HEK293 (cell line): ENCODE results near the gene DPP6.

Experiments
- KLF1 ChIP-seq: fragments of 450-650 bp; formaldehyde crosslinking; IDR thresholded peaks from 2 replicates; pipeline ENCODE4 v1.5.1; 2016; ENCODE audit warnings: missing biosample characterization, missing genetic modification characterization
- SALL2 ChIP-seq: fragments of 450-650 bp; formaldehyde crosslinking; IDR thresholded peaks from 2 replicates; pipeline ENCODE4 v1.5.0; 2017; ENCODE audit warnings: missing biosample characterization, mild to moderate bottlenecking, missing genetic modification characterization, borderline replicate concordance
- YY2 ChIP-seq: fragments of 450-650 bp; formaldehyde crosslinking; IDR thresholded peaks from 2 replicates; pipeline ENCODE4 v1.5.1; 2016; ENCODE audit warnings: missing biosample characterization, missing genetic modification characterization
- ZBTB1 ChIP-seq: fragments of 450-650 bp; formaldehyde crosslinking; IDR thresholded peaks from 2 replicates; pipeline ENCODE4 v1.5.1; 2016; ENCODE audit warnings: missing biosample characterization, missing genetic modification characterization
- ZNF10 ChIP-seq: fragments of 450-650 bp; formaldehyde crosslinking; IDR thresholded peaks from 2 replicates; pipeline ENCODE4 v1.5.1; 2017; ENCODE audit warnings: missing biosample characterization, missing genetic modification characterization
- ZNF114 ChIP-seq: fragments of 450-650 bp; formaldehyde crosslinking; IDR thresholded peaks from 2 replicates; pipeline ENCODE4 v1.5.0; 2017; ENCODE audit warnings: missing biosample characterization, missing genetic modification characterization
- ZNF354C ChIP-seq: fragments of 450-650 bp; formaldehyde crosslinking; IDR thresholded peaks from 2 replicates; pipeline ENCODE4 v1.5.1; 2016; ENCODE audit warnings: missing biosample characterization, missing genetic modification characterization, low read depth, borderline replicate concordance
- ZNF544 ChIP-seq: fragments of 450-650 bp; formaldehyde crosslinking; IDR thresholded peaks from 2 replicates; pipeline ENCODE4 v1.5.0; 2017; ENCODE audit warnings: missing biosample characterization, missing genetic modification characterization
- ZNF555 ChIP-seq: fragments of 450-650 bp; formaldehyde crosslinking; conservative IDR thresholded peaks from 2 replicates; pipeline ENCODE4 v1.5.1; 2017; ENCODE audit warnings: missing biosample characterization, mild to moderate bottlenecking, missing genetic modification characterization, inconsistent platforms
- ZNF768 ChIP-seq: fragments of 450-650 bp; formaldehyde crosslinking; IDR thresholded peaks from 2 replicates; pipeline ENCODE4 v1.5.1; 2018; ENCODE audit warnings: missing biosample characterization, mild to moderate bottlenecking, missing genetic modification characterization
- TF ChIP-seq, protein P1 (sequence below): fragments of 450-650 bp; formaldehyde crosslinking; IDR thresholded peaks from 2 replicates; pipeline ENCODE4 v1.5.1; 2016; ENCODE audit warnings: missing biosample characterization, missing genetic modification characterization
- TF ChIP-seq, protein P2 (sequence below): fragments of 450-650 bp; formaldehyde crosslinking; IDR thresholded peaks from 2 replicates; pipeline ENCODE4 v1.5.1; 2016; ENCODE audit warnings: missing biosample characterization, missing genetic modification characterization
- TF ChIP-seq, protein P3 (sequence below): fragments of 450-650 bp; formaldehyde crosslinking; IDR thresholded peaks from 2 replicates; pipeline ENCODE4 v1.5.1; 2017; ENCODE audit warnings: missing biosample characterization, missing genetic modification characterization
- TF ChIP-seq, protein P4 (sequence below): fragments of 450-650 bp; formaldehyde crosslinking; optimal IDR thresholded peaks from 2 replicates; pipeline ENCODE3; 2016; ENCODE audit warnings: missing biosample characterization, mild to moderate bottlenecking, missing genetic modification characterization

DNA sequence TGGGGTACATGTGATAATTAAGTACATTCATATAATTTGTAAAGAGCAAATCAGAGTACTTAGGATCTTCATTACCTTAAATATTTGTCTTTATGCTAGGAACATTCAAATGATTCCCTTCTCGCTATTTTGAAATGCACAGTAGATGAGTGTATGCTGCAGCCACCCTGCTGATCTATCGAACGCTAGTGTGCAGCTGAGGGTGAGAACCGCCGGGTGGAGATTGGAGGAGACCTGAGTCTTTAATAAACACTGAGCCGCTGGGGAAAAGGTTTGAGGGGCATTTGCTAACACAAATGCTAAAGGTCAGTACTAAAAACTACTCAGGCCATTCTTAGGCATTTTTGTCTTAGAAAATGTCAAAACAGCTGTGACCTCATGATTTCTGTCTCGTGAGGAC lies 148.0 kb downstream of the DPP6 start:
- no peak for TF ChIP-seq ZNF544 (tag by site-specific recombination)
- no peak for TF ChIP-seq ZNF768 (tag by site-specific recombination)
- no peak for TF ChIP-seq KLF1 (tag by site-specific recombination)
- no peak for TF ChIP-seq YY2 (tag by site-specific recombination)
- TF ChIP-seq, protein P1, sequence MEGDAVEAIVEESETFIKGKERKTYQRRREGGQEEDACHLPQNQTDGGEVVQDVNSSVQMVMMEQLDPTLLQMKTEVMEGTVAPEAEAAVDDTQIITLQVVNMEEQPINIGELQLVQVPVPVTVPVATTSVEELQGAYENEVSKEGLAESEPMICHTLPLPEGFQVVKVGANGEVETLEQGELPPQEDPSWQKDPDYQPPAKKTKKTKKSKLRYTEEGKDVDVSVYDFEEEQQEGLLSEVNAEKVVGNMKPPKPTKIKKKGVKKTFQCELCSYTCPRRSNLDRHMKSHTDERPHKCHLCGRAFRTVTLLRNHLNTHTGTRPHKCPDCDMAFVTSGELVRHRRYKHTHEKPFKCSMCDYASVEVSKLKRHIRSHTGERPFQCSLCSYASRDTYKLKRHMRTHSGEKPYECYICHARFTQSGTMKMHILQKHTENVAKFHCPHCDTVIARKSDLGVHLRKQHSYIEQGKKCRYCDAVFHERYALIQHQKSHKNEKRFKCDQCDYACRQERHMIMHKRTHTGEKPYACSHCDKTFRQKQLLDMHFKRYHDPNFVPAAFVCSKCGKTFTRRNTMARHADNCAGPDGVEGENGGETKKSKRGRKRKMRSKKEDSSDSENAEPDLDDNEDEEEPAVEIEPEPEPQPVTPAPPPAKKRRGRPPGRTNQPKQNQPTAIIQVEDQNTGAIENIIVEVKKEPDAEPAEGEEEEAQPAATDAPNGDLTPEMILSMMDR (tag by site-specific recombination), result no peak
- TF ChIP-seq ZNF354C (tag by site-specific recombination), result no peak
- TF ChIP-seq, protein P2, sequence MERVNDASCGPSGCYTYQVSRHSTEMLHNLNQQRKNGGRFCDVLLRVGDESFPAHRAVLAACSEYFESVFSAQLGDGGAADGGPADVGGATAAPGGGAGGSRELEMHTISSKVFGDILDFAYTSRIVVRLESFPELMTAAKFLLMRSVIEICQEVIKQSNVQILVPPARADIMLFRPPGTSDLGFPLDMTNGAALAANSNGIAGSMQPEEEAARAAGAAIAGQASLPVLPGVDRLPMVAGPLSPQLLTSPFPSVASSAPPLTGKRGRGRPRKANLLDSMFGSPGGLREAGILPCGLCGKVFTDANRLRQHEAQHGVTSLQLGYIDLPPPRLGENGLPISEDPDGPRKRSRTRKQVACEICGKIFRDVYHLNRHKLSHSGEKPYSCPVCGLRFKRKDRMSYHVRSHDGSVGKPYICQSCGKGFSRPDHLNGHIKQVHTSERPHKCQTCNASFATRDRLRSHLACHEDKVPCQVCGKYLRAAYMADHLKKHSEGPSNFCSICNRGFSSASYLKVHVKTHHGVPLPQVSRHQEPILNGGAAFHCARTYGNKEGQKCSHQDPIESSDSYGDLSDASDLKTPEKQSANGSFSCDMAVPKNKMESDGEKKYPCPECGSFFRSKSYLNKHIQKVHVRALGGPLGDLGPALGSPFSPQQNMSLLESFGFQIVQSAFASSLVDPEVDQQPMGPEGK (tag by site-specific recombination), result no peak
- TF ChIP-seq ZNF555, result no peak
- TF ChIP-seq ZNF10 (tag by site-specific recombination), result no peak
- TF ChIP-seq ZNF114 (tag by site-specific recombination), result no peak
- TF ChIP-seq, protein P3, sequence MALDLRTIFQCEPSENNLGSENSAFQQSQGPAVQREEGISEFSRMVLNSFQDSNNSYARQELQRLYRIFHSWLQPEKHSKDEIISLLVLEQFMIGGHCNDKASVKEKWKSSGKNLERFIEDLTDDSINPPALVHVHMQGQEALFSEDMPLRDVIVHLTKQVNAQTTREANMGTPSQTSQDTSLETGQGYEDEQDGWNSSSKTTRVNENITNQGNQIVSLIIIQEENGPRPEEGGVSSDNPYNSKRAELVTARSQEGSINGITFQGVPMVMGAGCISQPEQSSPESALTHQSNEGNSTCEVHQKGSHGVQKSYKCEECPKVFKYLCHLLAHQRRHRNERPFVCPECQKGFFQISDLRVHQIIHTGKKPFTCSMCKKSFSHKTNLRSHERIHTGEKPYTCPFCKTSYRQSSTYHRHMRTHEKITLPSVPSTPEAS, result no peak
- no peak for TF ChIP-seq ZBTB1 (tag by site-specific recombination)
- TF ChIP-seq, protein P4, sequence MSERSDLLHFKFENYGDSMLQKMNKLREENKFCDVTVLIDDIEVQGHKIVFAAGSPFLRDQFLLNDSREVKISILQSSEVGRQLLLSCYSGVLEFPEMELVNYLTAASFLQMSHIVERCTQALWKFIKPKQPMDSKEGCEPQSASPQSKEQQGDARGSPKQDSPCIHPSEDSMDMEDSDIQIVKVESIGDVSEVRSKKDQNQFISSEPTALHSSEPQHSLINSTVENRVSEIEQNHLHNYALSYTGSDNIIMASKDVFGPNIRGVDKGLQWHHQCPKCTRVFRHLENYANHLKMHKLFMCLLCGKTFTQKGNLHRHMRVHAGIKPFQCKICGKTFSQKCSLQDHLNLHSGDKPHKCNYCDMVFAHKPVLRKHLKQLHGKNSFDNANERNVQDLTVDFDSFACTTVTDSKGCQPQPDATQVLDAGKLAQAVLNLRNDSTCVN, result no peak
- TF ChIP-seq SALL2 (tag by site-specific recombination), result no peak
